ENCODE measurements around the gene MUSK. TPM values are rescaled to one million over a fixed set of nuclear protein-coding genes. Genes with fewer than 3 reads are reported as not detected.

MUSK gene
- total RNA-seq, 1 experiment from 2014 or later: not detected

GRCh38 chr9:110769667-110770066 is 101.1 kb downstream of the MUSK start:
- H3K4me2 ChIP-seq (ENCODE audit: low read depth, low read length, poor library complexity, severe bottlenecking): no peak overlapping the region

GRCh38 chr9:110775724-110776123 is 107.1 kb downstream of the MUSK start:
- no peaks in the 10 kb centered on the region for H3K4me1 ChIP-seq (ENCODE audit: low read length)
- H3K4me3 ChIP-seq (ENCODE audit: low read length): no peak overlapping the region
- H3K27ac ChIP-seq (ENCODE audit: low read length): no peak overlapping the region
- H3K9me2 ChIP-seq (replicated peaks; ENCODE audit: insufficient read depth, low read length): no peaks in the 10 kb centered on the region
- no peak overlapping the region for H3K4me2 ChIP-seq (ENCODE audit: low read depth, low read length, poor library complexity, severe bottlenecking)
- DNase-seq: no peak
- no peaks in the 10 kb centered on the region for H4K20me1 ChIP-seq (ENCODE audit: insufficient read depth, low read depth, low read length)
- no peaks in the 10 kb centered on the region for H3K9me3 ChIP-seq (ENCODE audit: low read length)
- H3K79me2 ChIP-seq (ENCODE audit: low read length): no peaks in the 10 kb centered on the region
- no peak overlapping the region for H3K9ac ChIP-seq (ENCODE audit: low read length)
- H2AFZ ChIP-seq (ENCODE audit: low read length): no peak overlapping the region
- no peaks in the 10 kb centered on the region for H3K27me3 ChIP-seq (ENCODE audit: low read length)
- H3K36me3 ChIP-seq (ENCODE audit: insufficient read depth, low read length): no peaks in the 10 kb centered on the region

More at GRCh38 chr9:110769667-110770066, 101.1 kb downstream of the MUSK start:
- Histone ChIP-seq H3K4me1 (ENCODE audit: low read length) (no peaks in the 10 kb centered on the region), H3K4me3 (ENCODE audit: low read length) (no peak overlapping the region), H3K9me2 (replicated peaks; ENCODE audit: insufficient read depth, low read length) (no peaks in the 10 kb centered on the region), H3K36me3 (ENCODE audit: insufficient read depth, low read length) (no peaks in the 10 kb centered on the region), H2AFZ (ENCODE audit: low read length) (no peak overlapping the region), H4K20me1 (ENCODE audit: insufficient read depth, low read depth, low read length) (no peaks in the 10 kb centered on the region), H3K9me3 (ENCODE audit: low read length) (no peaks in the 10 kb centered on the region), H3K9ac (ENCODE audit: low read length) (no peak overlapping the region), H3K27ac (ENCODE audit: low read length) (no peak overlapping the region), H3K27me3 (ENCODE audit: low read length) (no peaks in the 10 kb centered on the region), H3K79me2 (ENCODE audit: low read length) (no peaks in the 10 kb centered on the region)
- no peak for DNase-seq

GRCh38 chr9:110776221-110776620 is 107.6 kb downstream of the MUSK start:
- Histone ChIP-seq H2AFZ (ENCODE audit: low read length) (no peak overlapping the region), H3K36me3 (ENCODE audit: insufficient read depth, low read length) (no peaks in the 10 kb centered on the region)

GRCh38 chr9:110777196-110777875 is 108.7 kb downstream of the MUSK start:
- Histone ChIP-seq H3K9me3 (ENCODE audit: low read length) (no peaks in the 10 kb centered on the region), H3K9ac (ENCODE audit: low read length) (no peak overlapping the region), H3K27me3 (ENCODE audit: low read length) (no peaks in the 10 kb centered on the region), H3K79me2 (ENCODE audit: low read length) (no peaks in the 10 kb centered on the region), H3K4me1 (ENCODE audit: low read length) (no peaks in the 10 kb centered on the region), H3K27ac (ENCODE audit: low read length) (no peak overlapping the region), H3K36me3 (ENCODE audit: insufficient read depth, low read length) (no peaks in the 10 kb centered on the region), H3K4me3 (ENCODE audit: low read length) (no peak overlapping the region), H3K9me2 (replicated peaks; ENCODE audit: insufficient read depth, low read length) (no peaks in the 10 kb centered on the region), H3K4me2 (ENCODE audit: low read depth, low read length, poor library complexity, severe bottlenecking) (no peak overlapping the region), H4K20me1 (ENCODE audit: insufficient read depth, low read depth, low read length) (no peaks in the 10 kb centered on the region), H2AFZ (ENCODE audit: low read length) (no peak overlapping the region)
- DNase-seq: no peak

More at GRCh38 chr9:110776221-110776620, 107.6 kb downstream of the MUSK start:
- no peak for DNase-seq
- H3K9me2 ChIP-seq (replicated peaks; ENCODE audit: insufficient read depth, low read length): no peaks in the 10 kb centered on the region
- no peaks in the 10 kb centered on the region for H3K27me3 ChIP-seq (ENCODE audit: low read length)
- H3K4me2 ChIP-seq (ENCODE audit: low read depth, low read length, poor library complexity, severe bottlenecking): no peak overlapping the region
- no peaks in the 10 kb centered on the region for H3K79me2 ChIP-seq (ENCODE audit: low read length)
- no peak overlapping the region for H3K4me3 ChIP-seq (ENCODE audit: low read length)
- no peaks in the 10 kb centered on the region for H3K9me3 ChIP-seq (ENCODE audit: low read length)
- no peak overlapping the region for H3K9ac ChIP-seq (ENCODE audit: low read length)
- H4K20me1 ChIP-seq (ENCODE audit: insufficient read depth, low read depth, low read length): no peaks in the 10 kb centered on the region
- H3K27ac ChIP-seq (ENCODE audit: low read length): no peak overlapping the region
- no peaks in the 10 kb centered on the region for H3K4me1 ChIP-seq (ENCODE audit: low read length)

GRCh38 chr9:110777876-110778215 is 109.3 kb downstream of the MUSK start:
- Histone ChIP-seq H3K4me2 (ENCODE audit: low read depth, low read length, poor library complexity, severe bottlenecking) (no peak overlapping the region), H2AFZ (ENCODE audit: low read length) (no peak overlapping the region), H3K27me3 (ENCODE audit: low read length) (no peaks in the 10 kb centered on the region), H3K27ac (ENCODE audit: low read length) (no peak overlapping the region), H3K4me3 (ENCODE audit: low read length) (no peak overlapping the region), H3K4me1 (ENCODE audit: low read length) (no peaks in the 10 kb centered on the region), H3K9me3 (ENCODE audit: low read length) (no peaks in the 10 kb centered on the region), H3K79me2 (ENCODE audit: low read length) (no peaks in the 10 kb centered on the region), H3K9me2 (replicated peaks; ENCODE audit: insufficient read depth, low read length) (no peaks in the 10 kb centered on the region), H4K20me1 (ENCODE audit: insufficient read depth, low read depth, low read length) (no peaks in the 10 kb centered on the region), H3K9ac (ENCODE audit: low read length) (no peak overlapping the region), H3K36me3 (ENCODE audit: insufficient read depth, low read length) (no peaks in the 10 kb centered on the region)
- DNase-seq: no peak

GRCh38 chr9:110782701-110783100 is 114.1 kb downstream of the MUSK start:
- Histone ChIP-seq H3K79me2 (ENCODE audit: low read length) (no peaks in the 10 kb centered on the region), H3K27ac (ENCODE audit: low read length) (no peak overlapping the region), H3K4me2 (ENCODE audit: low read depth, low read length, poor library complexity, severe bottlenecking) (no peak overlapping the region), H3K36me3 (ENCODE audit: insufficient read depth, low read length) (no peaks in the 10 kb centered on the region), H3K9ac (ENCODE audit: low read length) (no peak overlapping the region), H3K4me1 (ENCODE audit: low read length) (no peaks in the 10 kb centered on the region), H3K27me3 (ENCODE audit: low read length) (no peaks in the 10 kb centered on the region), H3K9me2 (replicated peaks; ENCODE audit: insufficient read depth, low read length) (no peaks in the 10 kb centered on the region), H2AFZ (ENCODE audit: low read length) (no peak overlapping the region), H3K9me3 (ENCODE audit: low read length) (no peaks in the 10 kb centered on the region), H3K4me3 (ENCODE audit: low read length) (no peak overlapping the region), H4K20me1 (ENCODE audit: insufficient read depth, low read depth, low read length) (no peaks in the 10 kb centered on the region)
- no peak for DNase-seq

- no peaks in the 10 kb centered on the region for H4K20me1 ChIP-seq (ENCODE audit: insufficient read depth, low read depth, low read length)
- no peaks in the 10 kb centered on the region for H3K9me2 ChIP-seq (replicated peaks; ENCODE audit: insufficient read depth, low read length)
- no peaks in the 10 kb centered on the region for H3K36me3 ChIP-seq (ENCODE audit: insufficient read depth, low read length)
- H3K79me2 ChIP-seq (ENCODE audit: low read length): no peaks in the 10 kb centered on the region
- H3K4me3 ChIP-seq (ENCODE audit: low read length): no peak overlapping the region
- no peaks in the 10 kb centered on the region for H3K27me3 ChIP-seq (ENCODE audit: low read length)
- H3K9ac ChIP-seq (ENCODE audit: low read length): no peak overlapping the region
- no peaks in the 10 kb centered on the region for H3K4me1 ChIP-seq (ENCODE audit: low read length)
- no peak for DNase-seq
- no peak overlapping the region for H2AFZ ChIP-seq (ENCODE audit: low read length)
- H3K9me3 ChIP-seq (ENCODE audit: low read length): no peaks in the 10 kb centered on the region
- no peak overlapping the region for H3K4me2 ChIP-seq (ENCODE audit: low read depth, low read length, poor library complexity, severe bottlenecking)
- no peak overlapping the region for H3K27ac ChIP-seq (ENCODE audit: low read length)
These were observed 115.7 kb downstream of the MUSK start for GRCh38 chr9:110784309-110784708.

GRCh38 chr9:110785166-110785565 is 116.6 kb downstream of the MUSK start:
- H3K27me3 ChIP-seq (ENCODE audit: low read length): no peaks in the 10 kb centered on the region
- H3K9me3 ChIP-seq (ENCODE audit: low read length): no peaks in the 10 kb centered on the region
- no peak overlapping the region for H2AFZ ChIP-seq (ENCODE audit: low read length)
- H4K20me1 ChIP-seq (ENCODE audit: insufficient read depth, low read depth, low read length): no peaks in the 10 kb centered on the region
- no peak overlapping the region for H3K4me3 ChIP-seq (ENCODE audit: low read length)
- H3K36me3 ChIP-seq (ENCODE audit: insufficient read depth, low read length): no peaks in the 10 kb centered on the region
- H3K4me1 ChIP-seq (ENCODE audit: low read length): no peaks in the 10 kb centered on the region
- no peak overlapping the region for H3K4me2 ChIP-seq (ENCODE audit: low read depth, low read length, poor library complexity, severe bottlenecking)
- H3K79me2 ChIP-seq (ENCODE audit: low read length): no peaks in the 10 kb centered on the region
- no peaks in the 10 kb centered on the region for H3K9me2 ChIP-seq (replicated peaks; ENCODE audit: insufficient read depth, low read length)
- H3K9ac ChIP-seq (ENCODE audit: low read length): no peak overlapping the region
- H3K27ac ChIP-seq (ENCODE audit: low read length): no peak overlapping the region
- DNase-seq: no peak

All from Karpas-422 (cell line).